ENCODE data around the gene CERS6.
"Not testable (repeated sequence)": the region's sequence is repeated elsewhere in the genome, so short reads cannot be mapped to it uniquely, and the experiment has no call there.

The CERS6 gene

DNA sequence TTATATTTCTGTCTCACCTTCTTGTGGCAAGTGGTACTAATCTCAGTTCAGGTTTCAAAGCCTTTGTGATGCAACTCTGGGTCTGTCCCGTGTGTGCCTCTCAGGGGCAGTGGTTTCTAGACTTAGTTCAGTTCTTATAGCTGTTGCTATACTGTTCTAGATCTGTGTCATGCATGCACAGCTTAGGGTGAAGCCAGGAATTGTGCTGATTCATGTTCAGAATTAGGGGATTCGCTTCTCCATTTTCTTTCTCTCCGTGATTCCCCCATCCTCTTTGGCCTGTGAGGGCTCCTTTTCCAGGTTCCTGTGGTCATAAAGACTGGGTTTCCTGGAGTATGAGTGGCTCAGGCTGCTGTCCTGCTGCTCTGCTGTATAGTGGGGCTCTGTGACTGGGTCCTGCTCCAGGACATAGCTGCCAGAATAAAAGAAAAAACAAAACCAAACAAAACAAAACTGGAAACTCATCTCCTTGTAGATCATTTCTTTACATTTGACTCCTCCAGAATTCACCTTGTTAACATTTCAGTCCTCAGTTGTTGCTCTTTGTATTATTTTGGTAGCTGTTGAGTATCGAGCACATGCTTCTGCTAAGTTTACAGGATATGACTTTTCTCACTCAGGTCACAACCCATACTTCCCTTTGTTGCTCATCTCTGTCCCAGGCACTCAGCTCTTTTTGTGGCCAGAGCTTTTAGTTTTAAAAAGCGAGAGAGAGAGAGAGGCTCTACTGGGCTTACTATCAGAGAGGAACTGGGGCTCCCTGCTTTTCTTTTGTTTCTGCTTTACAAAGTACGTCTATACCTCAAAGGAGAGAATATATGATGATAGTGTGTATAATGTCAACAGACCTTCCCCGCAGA is 34.2 kb downstream of the CERS6 start:
- TF ChIP-seq POLR2A (IDR thresholded peaks at IDR 0.05; ENCODE audit: extremely low read depth, insufficient read length) (no peak), MYC (IDR thresholded peaks at IDR 0.05; ENCODE audit: low read depth, low read length) (peak; percentile 89)
- TF ChIP-seq, protein P1, sequence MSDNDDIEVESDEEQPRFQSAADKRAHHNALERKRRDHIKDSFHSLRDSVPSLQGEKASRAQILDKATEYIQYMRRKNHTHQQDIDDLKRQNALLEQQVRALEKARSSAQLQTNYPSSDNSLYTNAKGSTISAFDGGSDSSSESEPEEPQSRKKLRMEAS (IDR thresholded peaks at IDR 0.05; ENCODE audit: low read depth, low read length): peak; percentile 92

DNA sequence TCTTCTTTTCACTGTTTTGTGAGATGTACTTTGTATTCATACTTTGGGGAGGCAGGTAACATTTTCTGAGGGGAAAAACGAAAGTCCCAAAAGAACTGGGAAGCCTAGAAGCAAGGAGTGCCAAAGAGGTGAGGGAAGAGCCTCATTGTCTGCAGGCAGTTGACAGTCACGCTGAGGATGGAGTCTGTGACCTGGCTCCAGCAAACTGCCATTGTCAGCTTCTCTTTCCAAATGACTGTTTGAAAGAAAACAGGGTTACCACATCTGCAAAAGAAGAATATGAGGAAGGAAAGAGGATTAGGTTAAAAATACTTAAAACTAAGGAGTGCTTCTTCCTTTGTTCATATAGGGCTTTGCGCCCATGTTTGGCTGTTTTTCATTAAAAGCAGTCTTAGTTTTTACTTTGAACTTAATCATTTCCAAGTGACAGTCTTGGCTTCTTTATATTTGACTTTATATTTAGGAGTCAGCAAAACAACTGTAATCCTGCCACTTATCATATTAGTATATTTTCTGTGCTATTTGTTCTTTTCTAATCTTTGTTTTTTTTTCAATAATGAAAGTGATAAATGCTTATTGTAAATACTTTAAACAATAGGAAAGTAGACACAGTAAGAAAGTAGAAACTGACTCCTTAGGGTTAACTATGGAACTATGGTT is 35.0 kb downstream of the CERS6 start:
- peak overlapping the region; percentile 69 for H3K4me3 ChIP-seq (ENCODE audit: low read depth, low read length)
- peak; percentile 74 for DNase-seq (ENCODE audit: low read depth)
- TF ChIP-seq, protein P1 (IDR thresholded peaks at IDR 0.05; ENCODE audit: low read depth, low read length): 0 out of 2 replicates have a peak, but pooled peaks have one; percentile 26
- no peak for TF ChIP-seq POLR2A (IDR thresholded peaks at IDR 0.05; ENCODE audit: extremely low read depth, insufficient read length)

More for the DNA sequence above, 34.2 kb downstream of the CERS6 start:
- H3K4me3 ChIP-seq (ENCODE audit: low read depth, low read length): peak overlapping the region; percentile 69
- DNase-seq (ENCODE audit: low read depth): peak; percentile 87

DNA sequence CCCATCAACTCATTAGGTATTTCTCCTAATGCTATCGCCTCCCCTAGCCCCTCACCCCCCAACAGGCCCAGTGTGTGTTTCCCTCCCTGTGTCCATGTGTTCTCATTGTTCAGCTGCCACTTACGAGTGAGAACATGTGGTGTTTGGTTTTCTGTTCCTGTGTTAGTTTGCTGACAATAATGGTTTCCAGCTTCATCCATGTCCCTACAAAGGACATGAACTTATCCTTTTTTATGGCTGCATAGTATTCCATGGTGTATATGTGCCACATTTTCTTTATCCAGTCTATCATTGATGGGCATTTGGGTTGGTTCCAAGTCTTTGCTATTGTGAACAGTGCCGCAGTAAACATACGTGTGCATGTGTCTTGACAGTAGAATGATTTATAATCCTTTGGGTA is 35.7 kb downstream of the CERS6 start:
- DNase-seq (ENCODE audit: low read depth); H3K4me3 ChIP-seq (ENCODE audit: low read depth, low read length): not testable (repeated sequence)

DNA sequence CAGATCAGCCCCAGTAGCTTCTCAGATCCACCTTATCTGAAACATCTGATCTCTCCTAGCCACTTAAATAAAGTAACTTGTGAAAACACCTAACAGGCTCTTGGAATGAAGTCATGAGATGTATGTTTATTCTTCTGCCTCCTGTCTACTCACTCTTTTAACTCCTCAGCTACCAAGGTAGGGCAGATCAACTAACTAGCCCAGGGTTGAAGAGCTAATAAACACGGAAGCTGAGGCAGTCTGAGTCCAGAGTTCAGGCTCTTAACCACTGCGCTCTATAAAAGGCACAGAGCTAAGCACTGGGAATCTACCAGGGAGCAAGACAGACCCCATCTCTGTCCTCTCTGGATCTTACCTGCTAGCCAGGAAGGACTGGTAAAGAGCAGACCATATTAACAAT is 37.1 kb downstream of the CERS6 start:
- H3K4me3 ChIP-seq (ENCODE audit: low read depth, low read length); DNase-seq (ENCODE audit: low read depth): not testable (repeated sequence)

DNA sequence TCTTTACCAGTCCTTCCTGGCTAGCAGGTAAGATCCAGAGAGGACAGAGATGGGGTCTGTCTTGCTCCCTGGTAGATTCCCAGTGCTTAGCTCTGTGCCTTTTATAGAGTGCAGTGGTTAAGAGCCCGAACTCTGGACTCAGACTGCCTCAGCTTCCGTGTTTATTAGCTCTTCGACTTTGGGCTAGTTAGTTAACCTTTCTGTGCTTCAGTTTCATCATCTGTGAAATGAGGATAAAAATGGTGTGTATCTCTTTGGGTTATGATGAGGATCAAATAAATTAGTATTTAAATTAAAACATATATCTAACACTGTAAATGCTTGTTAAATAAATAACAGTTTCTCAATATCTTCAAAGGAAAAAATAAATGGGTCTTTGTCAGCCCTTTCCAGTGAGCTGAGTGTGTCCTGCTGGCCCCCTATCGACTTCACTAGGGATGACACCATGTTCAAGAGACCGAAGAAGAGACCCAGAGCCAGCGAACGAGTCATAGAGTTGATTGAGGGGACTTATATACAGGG is 38.2 kb downstream of the CERS6 start:
- no peak overlapping the region for H3K4me3 ChIP-seq (ENCODE audit: low read depth, low read length)
- TF ChIP-seq MYC (IDR thresholded peaks at IDR 0.05; ENCODE audit: low read depth, low read length): no peak
- no peak for TF ChIP-seq POLR2A (IDR thresholded peaks at IDR 0.05; ENCODE audit: extremely low read depth, insufficient read length)
- TF ChIP-seq, protein P2, sequence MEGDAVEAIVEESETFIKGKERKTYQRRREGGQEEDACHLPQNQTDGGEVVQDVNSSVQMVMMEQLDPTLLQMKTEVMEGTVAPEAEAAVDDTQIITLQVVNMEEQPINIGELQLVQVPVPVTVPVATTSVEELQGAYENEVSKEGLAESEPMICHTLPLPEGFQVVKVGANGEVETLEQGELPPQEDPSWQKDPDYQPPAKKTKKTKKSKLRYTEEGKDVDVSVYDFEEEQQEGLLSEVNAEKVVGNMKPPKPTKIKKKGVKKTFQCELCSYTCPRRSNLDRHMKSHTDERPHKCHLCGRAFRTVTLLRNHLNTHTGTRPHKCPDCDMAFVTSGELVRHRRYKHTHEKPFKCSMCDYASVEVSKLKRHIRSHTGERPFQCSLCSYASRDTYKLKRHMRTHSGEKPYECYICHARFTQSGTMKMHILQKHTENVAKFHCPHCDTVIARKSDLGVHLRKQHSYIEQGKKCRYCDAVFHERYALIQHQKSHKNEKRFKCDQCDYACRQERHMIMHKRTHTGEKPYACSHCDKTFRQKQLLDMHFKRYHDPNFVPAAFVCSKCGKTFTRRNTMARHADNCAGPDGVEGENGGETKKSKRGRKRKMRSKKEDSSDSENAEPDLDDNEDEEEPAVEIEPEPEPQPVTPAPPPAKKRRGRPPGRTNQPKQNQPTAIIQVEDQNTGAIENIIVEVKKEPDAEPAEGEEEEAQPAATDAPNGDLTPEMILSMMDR (IDR thresholded peaks at IDR 0.05; ENCODE audit: low read depth, low read length): no peak
- TF ChIP-seq, protein P1 (IDR thresholded peaks at IDR 0.05; ENCODE audit: low read depth, low read length): no peak
- DNase-seq (ENCODE audit: low read depth): peak; percentile 36

DNA sequence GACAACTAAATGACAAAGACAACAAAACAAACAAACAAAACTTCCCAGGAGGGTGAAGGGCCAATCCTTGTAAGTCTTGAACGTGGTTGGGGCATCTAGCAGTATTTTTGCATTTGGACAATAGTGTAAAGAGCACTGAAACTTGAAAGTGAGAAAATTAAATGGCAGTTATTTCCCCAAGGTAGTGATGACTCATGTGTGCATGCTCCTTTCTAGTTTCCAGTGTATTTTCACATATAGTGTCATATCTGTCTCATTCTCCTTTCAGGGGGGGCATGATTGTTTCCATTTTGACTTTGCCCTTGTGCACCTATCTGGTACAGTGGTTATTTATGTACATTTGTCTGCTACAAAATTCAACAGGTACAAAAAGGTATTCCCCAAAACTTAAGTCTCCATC is 39.5 kb downstream of the CERS6 start:
- H3K4me3 ChIP-seq (ENCODE audit: low read depth, low read length): no peak overlapping the region
- no peak for TF ChIP-seq MYC (IDR thresholded peaks at IDR 0.05; ENCODE audit: low read depth, low read length)
- TF ChIP-seq, protein P1 (IDR thresholded peaks at IDR 0.05; ENCODE audit: low read depth, low read length): no peak
- TF ChIP-seq, protein P2 (IDR thresholded peaks at IDR 0.05; ENCODE audit: low read depth, low read length): no peak
- TF ChIP-seq POLR2A (IDR thresholded peaks at IDR 0.05; ENCODE audit: extremely low read depth, insufficient read length): no peak
- DNase-seq (ENCODE audit: low read depth): no peak

DNA sequence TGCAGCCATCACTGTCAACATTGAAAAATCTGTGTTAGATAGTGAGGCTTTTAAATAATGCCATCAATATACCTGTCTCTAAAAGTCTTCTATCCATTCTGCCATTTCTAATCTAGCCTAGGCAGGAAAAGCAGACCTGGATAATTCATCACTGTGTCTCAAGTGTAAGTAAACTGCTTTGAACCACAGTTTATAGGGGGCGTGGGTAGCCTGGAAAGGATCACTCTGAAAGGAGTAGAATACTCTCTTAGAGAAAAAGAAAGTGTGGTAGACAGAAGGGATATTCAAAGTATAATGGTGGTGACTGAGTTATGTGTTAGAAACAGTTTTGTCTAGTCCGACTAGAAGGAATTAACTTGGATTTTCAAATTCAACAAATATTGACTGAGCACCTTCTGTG is 40.8 kb downstream of the CERS6 start:
- TF ChIP-seq MYC (IDR thresholded peaks at IDR 0.05; ENCODE audit: low read depth, low read length): no peak
- no peak for TF ChIP-seq POLR2A (IDR thresholded peaks at IDR 0.05; ENCODE audit: extremely low read depth, insufficient read length)
- TF ChIP-seq, protein P2 (IDR thresholded peaks at IDR 0.05; ENCODE audit: low read depth, low read length): no peak
- TF ChIP-seq, protein P1 (IDR thresholded peaks at IDR 0.05; ENCODE audit: low read depth, low read length): no peak
- no peak for DNase-seq (ENCODE audit: low read depth)
- no peak overlapping the region for H3K4me3 ChIP-seq (ENCODE audit: low read depth, low read length)
